ENCODE measurements around the gene KRT8.
"Not testable (repeated sequence)": the region's sequence is repeated elsewhere in the genome, so short reads cannot be mapped to it uniquely, and the experiment has no call there.

Gene KRT8

GRCh38 chr12:52867152-52867551 is 37.7 kb downstream of the KRT8 start:
- H3K36me3 Mint-ChIP-seq (ENCODE audit: low read depth) = no peaks in the 10 kb centered on the region
- intact Hi-C loops (cut with micrococcal nuclease) = no loop called here
- H3K4me1 Mint-ChIP-seq (ENCODE audit: low read depth) = peaks cover 61% of the 10 kb centered on the region
- H3K27me3 Mint-ChIP-seq = peaks cover 2% of the 10 kb centered on the region
- H3K27ac Mint-ChIP-seq = peak overlapping the region; percentile 87
- H3K4me3 Mint-ChIP-seq = peak overlapping the region; percentile 39
- no peaks in the 10 kb centered on the region for H3K9me3 Mint-ChIP-seq

GRCh38 chr12:52865090-52865944 is 39.6 kb downstream of the KRT8 start:
- H3K27ac Mint-ChIP-seq = peak overlapping the region; percentile 38

DNA sequence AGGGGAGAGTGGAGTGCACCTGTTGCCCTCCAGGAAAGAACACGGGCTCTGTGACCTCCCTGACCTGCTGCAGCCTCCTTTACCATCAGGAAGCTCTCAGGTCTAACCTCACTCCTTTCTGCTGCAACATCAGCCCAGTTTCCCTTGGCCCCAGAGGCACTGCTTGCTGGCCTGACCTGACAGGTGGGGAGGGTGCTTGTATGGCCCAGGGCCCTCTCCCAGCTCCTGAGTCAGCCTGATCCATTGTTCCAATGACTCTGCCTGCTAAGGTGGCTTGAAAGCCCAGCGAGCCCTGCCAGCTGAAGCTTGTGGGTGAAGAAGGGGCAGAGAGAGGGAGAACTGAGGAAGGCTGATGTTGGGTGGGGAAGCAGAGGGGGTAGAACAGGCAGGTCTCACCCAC is 42.9 kb downstream of the KRT8 start:
- peaks cover 28% of the 10 kb centered on the region for H3K4me1 Mint-ChIP-seq (ENCODE audit: low read depth)
- H3K27me3 Mint-ChIP-seq = peaks cover 6% of the 10 kb centered on the region
- peak overlapping the region; percentile 10 for H3K27ac Mint-ChIP-seq
- H3K9me3 Mint-ChIP-seq = no peaks in the 10 kb centered on the region
- no peak overlapping the region for H3K4me3 Mint-ChIP-seq
- no peaks in the 10 kb centered on the region for H3K36me3 Mint-ChIP-seq (ENCODE audit: low read depth)
- intact Hi-C loops (cut with micrococcal nuclease) = no loop called here

More at GRCh38 chr12:52865090-52865944, 39.6 kb downstream of the KRT8 start:
- peaks cover 51% of the 10 kb centered on the region for H3K4me1 Mint-ChIP-seq (ENCODE audit: low read depth)
- H3K27me3 Mint-ChIP-seq = peaks cover 3% of the 10 kb centered on the region
- H3K4me3 Mint-ChIP-seq = no peak overlapping the region
- no peaks in the 10 kb centered on the region for H3K36me3 Mint-ChIP-seq (ENCODE audit: low read depth)
- intact Hi-C loops (cut with micrococcal nuclease) = no loop called here
- no peaks in the 10 kb centered on the region for H3K9me3 Mint-ChIP-seq

DNA sequence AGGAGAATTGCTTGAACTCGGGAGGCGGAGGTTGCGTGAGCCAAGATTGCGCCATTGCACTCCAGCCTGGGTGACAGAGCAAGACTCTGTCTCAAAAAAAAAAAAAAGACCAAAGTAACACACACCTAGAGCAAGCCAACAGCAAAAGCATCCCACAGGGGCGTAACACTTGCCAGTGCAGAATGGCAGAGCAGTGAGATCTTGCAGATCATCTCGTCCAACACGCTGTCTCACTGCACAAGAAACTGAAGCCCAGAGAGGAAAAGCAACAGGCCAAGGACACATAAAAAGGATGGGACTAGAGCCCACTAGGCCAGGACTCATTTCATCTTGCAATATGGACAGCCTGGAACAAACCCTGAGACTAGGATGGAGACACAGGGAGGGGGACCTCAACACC is 43.4 kb downstream of the KRT8 start:
- H3K27ac Mint-ChIP-seq = no peak overlapping the region
- H3K4me1 Mint-ChIP-seq (ENCODE audit: low read depth) = peaks cover 25% of the 10 kb centered on the region
- H3K9me3 Mint-ChIP-seq = no peaks in the 10 kb centered on the region
- H3K27me3 Mint-ChIP-seq = peaks cover 6% of the 10 kb centered on the region
- H3K36me3 Mint-ChIP-seq (ENCODE audit: low read depth) = no peaks in the 10 kb centered on the region
- intact Hi-C loops (cut with micrococcal nuclease) = no loop called here
- H3K4me3 Mint-ChIP-seq = no peak overlapping the region

DNA sequence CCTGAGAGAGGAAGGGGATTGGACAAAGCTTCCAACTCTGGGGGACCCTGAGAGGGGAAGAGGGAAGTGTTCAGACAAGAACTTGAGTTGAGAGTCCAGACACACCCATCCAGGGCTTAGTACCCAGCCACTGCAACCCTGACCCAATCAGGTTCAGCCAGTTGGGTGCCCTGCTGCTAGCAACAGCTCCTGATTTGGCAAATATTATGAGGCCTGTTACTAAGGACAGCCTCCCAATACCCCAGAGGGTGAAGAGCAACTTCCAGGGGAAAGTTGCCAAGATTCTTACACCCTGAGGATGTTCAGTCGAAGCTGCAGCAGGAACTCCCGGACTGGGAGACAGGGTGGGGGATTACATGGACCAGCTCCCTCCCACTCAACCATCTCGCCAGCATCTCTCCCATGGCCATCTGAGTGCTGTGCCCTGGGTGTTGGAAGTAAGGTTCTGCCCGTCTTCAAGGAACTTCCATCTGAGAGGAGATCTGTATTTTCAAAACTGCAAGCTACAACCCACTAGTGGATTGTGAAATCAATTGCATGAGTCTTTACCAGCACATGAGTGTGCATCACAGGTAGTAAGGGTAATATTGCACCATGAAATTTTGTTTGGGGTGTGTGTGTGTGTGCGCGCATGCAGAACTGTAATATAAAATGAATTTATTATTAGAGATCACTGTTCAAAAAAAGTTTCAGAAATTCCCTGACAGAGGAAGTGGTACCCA is 44.6 kb downstream of the KRT8 start:
- Mint-ChIP-seq H3K9me3 (no peaks in the 10 kb centered on the region), H3K27me3 (peaks cover 8% of the 10 kb centered on the region), H3K4me3 (no peak overlapping the region), H3K27ac (peak overlapping the region; percentile 3), H3K4me1 (ENCODE audit: low read depth) (peaks cover 19% of the 10 kb centered on the region), H3K36me3 (ENCODE audit: low read depth) (no peaks in the 10 kb centered on the region)
- intact Hi-C loops (cut with micrococcal nuclease) = no loop called here

GRCh38 chr12:52857500-52857899 is 47.4 kb downstream of the KRT8 start:
- no peak overlapping the region for H3K27ac Mint-ChIP-seq
- H3K27me3 Mint-ChIP-seq = peaks cover 22% of the 10 kb centered on the region
- no peaks in the 10 kb centered on the region for H3K9me3 Mint-ChIP-seq
- intact Hi-C loops (cut with micrococcal nuclease) = no loop called here
- no peaks in the 10 kb centered on the region for H3K36me3 Mint-ChIP-seq (ENCODE audit: low read depth)
- H3K4me3 Mint-ChIP-seq = no peak overlapping the region
- H3K4me1 Mint-ChIP-seq (ENCODE audit: low read depth) = peaks cover 16% of the 10 kb centered on the region

- intact Hi-C loops (cut with micrococcal nuclease) = no loop called here
- H3K27ac Mint-ChIP-seq = no peak overlapping the region
- no peak overlapping the region for H3K4me3 Mint-ChIP-seq
- peaks cover 16% of the 10 kb centered on the region for H3K4me1 Mint-ChIP-seq (ENCODE audit: low read depth)
- no peaks in the 10 kb centered on the region for H3K36me3 Mint-ChIP-seq (ENCODE audit: low read depth)
- H3K27me3 Mint-ChIP-seq = peaks cover 24% of the 10 kb centered on the region
- H3K9me3 Mint-ChIP-seq = no peaks in the 10 kb centered on the region
Measured at GRCh38 chr12:52856787-52857186, 48.1 kb downstream of the KRT8 start.

- H3K27ac Mint-ChIP-seq; H3K9me3 Mint-ChIP-seq; H3K36me3 Mint-ChIP-seq (ENCODE audit: low read depth); intact Hi-C loops (cut with micrococcal nuclease); H3K4me3 Mint-ChIP-seq: not testable (repeated sequence)
- H3K27me3 Mint-ChIP-seq = peaks cover 28% of the 10 kb centered on the region
- H3K4me1 Mint-ChIP-seq (ENCODE audit: low read depth) = peaks cover 15% of the 10 kb centered on the region
Measured at GRCh38 chr12:52856077-52856476, 48.8 kb downstream of the KRT8 start.

- Mint-ChIP-seq H3K36me3 (ENCODE audit: low read depth) (no peaks in the 10 kb centered on the region), H3K4me1 (ENCODE audit: low read depth) (no peaks in the 10 kb centered on the region), H3K27me3 (peaks cover 34% of the 10 kb centered on the region), H3K27ac (no peak overlapping the region), H3K4me3 (no peak overlapping the region), H3K9me3 (no peaks in the 10 kb centered on the region)
- intact Hi-C loops (cut with micrococcal nuclease) = no loop called here
Measured at GRCh38 chr12:52851787-52852186, 53.1 kb downstream of the KRT8 start.

- H3K4me1 Mint-ChIP-seq (ENCODE audit: low read depth) = peaks cover 6% of the 10 kb centered on the region
- intact Hi-C loops (cut with micrococcal nuclease) = no loop called here
- H3K27me3 Mint-ChIP-seq = peaks cover 34% of the 10 kb centered on the region
- H3K9me3 Mint-ChIP-seq = no peaks in the 10 kb centered on the region
- peak overlapping the region; percentile 13 for H3K27ac Mint-ChIP-seq
- H3K36me3 Mint-ChIP-seq (ENCODE audit: low read depth) = no peaks in the 10 kb centered on the region
- no peak overlapping the region for H3K4me3 Mint-ChIP-seq
Measured at GRCh38 chr12:52850681-52851080, 54.2 kb downstream of the KRT8 start.

- intact Hi-C loops (cut with micrococcal nuclease) = no loop called here
- no peaks in the 10 kb centered on the region for H3K36me3 Mint-ChIP-seq (ENCODE audit: low read depth)
- peaks cover 6% of the 10 kb centered on the region for H3K4me1 Mint-ChIP-seq (ENCODE audit: low read depth)
- H3K27me3 Mint-ChIP-seq = peaks cover 28% of the 10 kb centered on the region
- no peak overlapping the region for H3K27ac Mint-ChIP-seq
- H3K4me3 Mint-ChIP-seq = no peak overlapping the region
- no peaks in the 10 kb centered on the region for H3K9me3 Mint-ChIP-seq
Measured at GRCh38 chr12:52849511-52849910, 55.4 kb downstream of the KRT8 start.

- H3K9me3 Mint-ChIP-seq = no peaks in the 10 kb centered on the region
- H3K27ac Mint-ChIP-seq = no peak within 1 kb of the TSS
- H3K36me3 Mint-ChIP-seq (ENCODE audit: low read depth) = no peaks in the 10 kb centered on the region
- intact Hi-C loops (cut with micrococcal nuclease) = no loop called here
- no peak within 1 kb of the TSS for H3K4me3 Mint-ChIP-seq
- H3K27me3 Mint-ChIP-seq = peaks cover 23% of the 10 kb centered on the region
- peaks cover 6% of the 10 kb centered on the region for H3K4me1 Mint-ChIP-seq (ENCODE audit: low read depth)
Measured at GRCh38 chr12:52848661-52849255, 56.1 kb downstream of the KRT8 start, which contains the start of gene KRT78. Gene KRT78 (minus strand): TSS chr12:52848994. CDS start chr12:52848930, 64 bp downstream.

GRCh38 chr12:52847335-52848102 is 57.4 kb downstream of the KRT8 start:
- H3K4me3 Mint-ChIP-seq = no peak overlapping the region
- H3K4me1 Mint-ChIP-seq (ENCODE audit: low read depth) = peaks cover 8% of the 10 kb centered on the region
- peaks cover 24% of the 10 kb centered on the region for H3K27me3 Mint-ChIP-seq
- no peaks in the 10 kb centered on the region for H3K9me3 Mint-ChIP-seq
- intact Hi-C loops (cut with micrococcal nuclease) = no loop called here
- no peaks in the 10 kb centered on the region for H3K36me3 Mint-ChIP-seq (ENCODE audit: low read depth)
- no peak overlapping the region for H3K27ac Mint-ChIP-seq
